NCI-H2227 (cell line): ENCODE data around the gene LRMDA.

Source experiments
- DNase-seq: peaks from one replicate; lab custom pipeline; 2025; ENCODE audit not compliant: unreplicated experiment; lab: John Stamatoyannopoulos, UW

The LRMDA gene

DNA sequence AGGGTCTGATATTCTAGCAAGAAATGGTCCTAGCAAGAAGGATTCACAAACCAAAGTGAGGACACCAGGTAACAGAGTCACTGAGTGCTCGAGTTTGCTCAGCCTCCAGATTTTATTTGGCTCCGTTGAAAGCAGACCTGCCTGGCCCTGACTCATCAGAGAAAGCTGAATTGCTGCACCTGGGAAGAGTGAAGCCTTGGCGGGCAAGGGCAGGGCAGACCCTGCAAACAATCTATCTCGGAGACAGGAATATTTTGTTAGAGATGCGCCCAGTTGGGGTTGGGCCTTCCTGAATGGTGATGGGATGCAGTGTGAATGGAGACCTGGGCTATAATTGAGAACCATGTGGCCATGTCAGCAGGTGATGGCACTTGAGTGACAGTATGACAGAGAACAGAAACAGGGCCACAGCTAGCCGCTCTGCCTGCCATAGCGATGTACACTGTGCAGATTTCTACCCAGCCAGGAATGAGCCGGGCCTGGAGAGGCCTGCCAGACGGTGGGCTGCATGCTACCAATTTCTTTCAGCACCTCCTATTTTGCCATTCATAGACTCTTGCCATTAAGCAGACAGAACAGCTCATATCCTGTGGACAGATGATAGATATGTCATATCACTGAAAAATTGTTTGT, 744.2 kb downstream of the LRMDA start:
- DNase-seq = no peak

DNA sequence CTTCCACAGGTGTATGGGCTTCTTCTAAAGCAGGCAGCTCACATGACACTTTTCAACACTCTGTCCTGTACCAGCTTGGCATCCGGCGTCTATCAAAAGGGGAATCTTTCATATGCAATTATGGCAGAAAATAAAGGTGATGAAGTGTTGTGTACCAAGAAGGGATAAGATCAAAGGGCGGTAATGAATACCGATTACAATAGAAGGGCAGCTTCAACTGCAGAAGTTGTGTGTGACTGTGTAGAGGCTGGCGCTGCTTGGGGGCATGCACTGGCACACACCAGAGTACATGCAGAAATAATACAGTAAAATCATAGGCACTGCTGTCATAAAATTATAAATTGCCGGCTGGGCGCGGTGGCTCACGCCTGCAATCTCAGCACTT, 744.7 kb downstream of the LRMDA start:
- no peak for DNase-seq

DNA sequence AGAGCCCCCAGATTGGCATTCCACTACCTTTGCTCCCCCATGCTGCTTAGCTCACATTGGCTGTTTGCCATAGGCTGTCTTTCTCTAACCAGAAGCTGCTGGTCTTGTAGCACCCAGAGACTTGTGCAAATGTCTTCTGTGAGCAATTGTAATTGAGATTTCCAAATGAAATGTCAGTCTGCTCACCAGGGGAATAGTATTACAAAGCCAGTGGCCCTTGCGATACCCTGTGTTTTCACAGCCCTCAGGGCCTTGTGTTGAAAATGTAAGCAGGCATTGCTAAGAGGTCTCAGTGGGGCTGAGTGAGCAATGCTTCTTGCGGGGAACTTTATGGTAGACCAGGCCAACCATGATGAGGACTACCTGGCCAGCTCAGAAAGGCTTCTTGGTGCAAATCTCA, 746.5 kb downstream of the LRMDA start:
- DNase-seq = no peak

DNA sequence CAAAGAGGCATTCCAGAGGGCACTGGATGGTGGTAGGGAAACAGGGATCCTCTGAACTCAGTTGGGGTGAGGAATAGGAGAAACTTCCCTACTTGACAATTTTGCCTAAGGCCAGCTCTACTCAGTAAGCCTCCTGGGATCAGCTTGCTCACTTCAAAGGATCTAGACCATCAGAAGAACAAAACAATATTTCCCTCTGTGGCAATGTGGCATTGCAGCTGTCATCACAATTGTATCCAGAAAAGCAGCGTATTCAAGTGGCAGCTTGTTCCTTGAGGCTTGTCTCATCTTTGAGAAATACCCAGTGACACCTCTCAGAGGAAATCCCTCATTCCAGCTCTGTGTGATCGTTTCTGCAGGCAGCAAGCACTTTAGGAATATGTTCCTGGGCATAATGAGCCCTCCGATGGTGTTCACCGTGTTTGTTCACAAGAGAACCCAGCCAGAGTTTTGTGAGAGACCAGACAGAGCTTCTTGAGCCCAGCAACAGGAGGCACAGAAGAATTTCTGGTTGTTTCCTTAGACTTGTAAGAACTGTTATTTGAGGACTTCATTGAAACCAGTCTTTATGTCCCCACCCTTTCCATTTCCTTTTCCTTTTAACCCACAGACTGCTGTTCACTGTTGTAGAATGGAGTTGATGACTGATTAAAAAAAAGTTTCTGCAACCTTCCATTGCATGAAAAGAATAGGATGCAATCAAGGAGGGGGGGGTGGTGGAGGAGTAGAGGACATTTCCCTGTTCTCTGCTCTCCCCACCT, 747.3 kb downstream of the LRMDA start:
- no peak for DNase-seq

DNA sequence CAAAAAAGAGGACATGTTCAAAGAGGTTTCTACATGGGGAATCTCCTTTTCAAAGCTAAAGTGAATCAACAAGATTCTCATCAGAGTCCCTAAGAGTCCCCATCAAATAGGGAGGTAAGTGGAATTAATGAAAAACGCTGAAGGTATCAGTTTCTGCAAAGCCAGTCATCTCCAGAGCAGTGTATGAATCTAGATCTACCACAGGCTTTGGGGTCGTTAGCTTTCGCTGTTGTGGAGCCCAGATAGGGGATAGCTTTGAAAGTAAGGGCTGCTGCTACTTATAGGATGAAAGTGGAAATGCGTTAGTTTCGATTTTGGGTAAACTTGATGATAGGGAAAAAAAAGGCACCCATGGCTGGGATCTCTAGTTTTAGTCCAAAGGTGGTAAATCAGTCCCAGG, 748.4 kb downstream of the LRMDA start:
- DNase-seq = no peak

DNA sequence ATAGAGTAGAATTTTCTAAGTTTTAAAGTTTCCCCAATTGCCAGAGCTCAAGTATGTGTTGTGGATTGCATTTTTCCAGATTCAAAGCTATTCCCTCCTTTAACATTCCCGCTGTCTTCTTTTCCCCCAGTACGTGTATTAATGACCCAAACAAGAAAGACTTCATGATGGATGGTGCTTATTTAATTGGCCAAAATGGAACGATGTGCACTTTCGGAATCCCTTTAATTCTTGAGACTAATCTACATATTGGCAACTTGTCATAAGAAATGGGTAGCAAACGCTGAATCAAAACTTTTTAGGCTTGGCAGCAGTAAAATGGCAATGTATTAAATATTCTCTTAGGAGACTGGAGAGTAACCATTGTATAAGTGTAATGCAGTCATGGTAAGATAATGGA, 753.2 kb downstream of the LRMDA start:
- no peak for DNase-seq

DNA sequence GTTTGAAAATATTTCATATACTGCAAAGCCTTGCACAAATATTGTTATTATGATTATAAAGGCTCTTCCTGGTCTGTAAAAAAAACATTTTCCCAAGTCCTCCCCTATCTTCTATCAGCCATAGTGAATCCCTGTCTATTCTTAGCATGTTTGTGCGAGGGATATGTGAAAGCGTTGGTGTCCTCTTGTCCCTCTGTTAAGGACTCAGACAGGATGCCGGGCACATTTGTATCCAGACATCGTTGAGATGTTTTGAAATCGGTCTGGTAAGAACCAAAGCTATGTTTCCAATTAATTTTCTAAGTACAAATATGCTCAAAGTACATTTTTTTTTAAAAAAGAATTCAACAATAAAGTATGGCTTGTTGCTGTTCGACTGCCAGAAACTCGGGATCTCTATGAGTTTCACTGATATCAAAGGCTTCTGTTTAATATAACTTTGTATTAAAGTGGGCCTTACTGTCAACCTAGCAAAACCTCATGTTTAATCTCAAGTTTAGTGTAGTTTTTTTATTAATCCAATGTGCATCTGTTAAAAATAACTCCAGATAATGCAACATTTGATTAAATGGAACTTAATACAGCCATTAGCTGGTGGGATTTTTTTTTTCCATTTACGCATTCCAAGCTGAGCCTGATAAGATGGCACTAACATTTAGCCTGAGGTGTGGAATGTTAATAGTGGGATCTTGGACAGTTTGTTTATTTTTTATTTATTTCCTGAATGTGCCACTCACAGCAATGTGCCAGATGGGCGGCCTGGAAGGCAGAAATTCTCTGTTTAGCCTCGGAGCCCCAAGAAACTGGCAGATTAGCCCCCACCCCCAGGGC, 754.3 kb downstream of the LRMDA start:
- no peak for DNase-seq

DNA sequence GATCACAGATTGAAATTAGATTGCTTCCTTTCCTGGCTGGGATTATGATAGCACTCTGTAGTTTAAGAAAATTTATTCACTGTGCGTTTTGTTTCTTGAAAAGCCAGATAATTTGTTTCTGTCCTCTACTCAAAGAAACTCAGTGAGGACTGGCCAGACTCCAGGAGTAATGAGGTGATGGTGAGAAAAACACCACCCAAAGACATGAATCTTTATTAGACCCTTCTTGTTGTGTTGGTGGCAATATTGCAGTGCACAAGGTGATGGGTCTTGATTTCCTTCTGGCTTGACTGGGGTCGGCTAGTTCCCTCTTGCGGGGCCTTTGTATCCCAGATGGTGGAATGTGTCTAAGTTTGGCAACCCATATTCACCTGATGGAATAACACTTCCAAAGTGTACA, 756.8 kb downstream of the LRMDA start:
- no peak for DNase-seq

DNA sequence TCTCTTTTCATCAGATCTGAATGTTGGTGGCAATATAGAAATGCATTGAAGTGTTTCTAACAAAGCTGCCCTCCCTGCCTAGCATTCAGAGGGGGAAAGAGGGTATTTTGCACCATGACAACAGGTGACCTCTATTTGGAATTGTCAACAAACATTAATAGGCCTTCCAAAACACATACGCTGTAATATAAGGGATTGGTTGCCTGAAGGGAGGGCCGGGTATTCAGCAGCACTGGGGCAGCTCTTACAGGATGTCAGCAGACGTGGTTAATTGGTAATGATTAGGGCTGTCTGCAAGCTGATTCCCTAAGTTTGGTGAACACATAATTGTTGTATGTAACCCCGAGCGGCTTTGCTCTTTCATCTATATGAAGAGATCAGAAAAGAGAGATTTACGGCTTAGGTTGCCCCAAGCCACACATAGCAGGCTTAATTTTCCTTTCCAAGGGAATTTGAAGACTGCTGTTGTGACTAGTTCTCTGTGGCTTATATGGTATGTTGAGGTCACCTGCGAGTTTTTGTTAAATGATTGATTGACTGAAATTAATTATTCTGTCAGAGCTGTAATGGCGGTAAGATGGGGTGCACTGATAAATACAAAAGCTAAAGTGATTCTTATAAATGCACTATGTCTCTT, 759.3 kb downstream of the LRMDA start:
- DNase-seq = peak; percentile 71

DNA sequence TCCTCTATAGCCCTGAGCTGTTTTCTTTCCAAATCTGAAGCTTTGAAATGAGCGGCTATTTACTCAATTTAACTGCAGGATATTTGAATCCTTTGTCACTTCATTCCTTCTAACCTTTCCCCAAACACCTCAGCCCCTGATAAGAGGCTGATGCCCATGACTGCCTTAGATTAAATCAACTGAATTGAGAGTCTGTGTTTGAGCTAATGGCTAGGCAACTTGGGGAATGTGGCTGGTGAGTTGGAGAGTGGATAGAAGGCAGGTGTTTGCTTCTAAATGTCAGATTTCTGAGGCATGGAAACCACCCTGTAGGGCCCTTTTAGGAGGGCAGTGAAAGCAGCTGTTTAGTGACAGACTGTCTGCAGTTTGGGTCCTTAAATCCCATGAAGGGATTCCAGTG, 759.9 kb downstream of the LRMDA start:
- no peak for DNase-seq

DNA sequence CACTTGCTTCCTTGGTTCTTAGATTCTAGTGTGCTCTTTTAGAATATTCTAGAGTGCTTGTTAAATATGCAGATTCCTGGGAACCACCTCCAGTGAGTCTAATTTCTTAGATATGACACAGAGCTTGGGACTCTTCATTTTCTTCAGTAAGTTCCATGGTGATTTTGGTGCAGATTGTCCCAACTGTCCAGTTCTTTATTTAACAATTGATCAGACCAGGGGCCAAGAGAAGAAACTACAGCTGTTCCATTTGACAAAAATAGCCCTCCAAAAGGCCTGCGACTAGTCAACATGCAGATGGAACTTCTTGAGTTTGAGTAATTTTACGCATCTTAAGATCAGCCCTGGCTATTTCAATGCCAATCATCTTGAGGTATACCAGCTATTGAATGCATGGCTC, 760.7 kb downstream of the LRMDA start:
- no peak for DNase-seq

DNA sequence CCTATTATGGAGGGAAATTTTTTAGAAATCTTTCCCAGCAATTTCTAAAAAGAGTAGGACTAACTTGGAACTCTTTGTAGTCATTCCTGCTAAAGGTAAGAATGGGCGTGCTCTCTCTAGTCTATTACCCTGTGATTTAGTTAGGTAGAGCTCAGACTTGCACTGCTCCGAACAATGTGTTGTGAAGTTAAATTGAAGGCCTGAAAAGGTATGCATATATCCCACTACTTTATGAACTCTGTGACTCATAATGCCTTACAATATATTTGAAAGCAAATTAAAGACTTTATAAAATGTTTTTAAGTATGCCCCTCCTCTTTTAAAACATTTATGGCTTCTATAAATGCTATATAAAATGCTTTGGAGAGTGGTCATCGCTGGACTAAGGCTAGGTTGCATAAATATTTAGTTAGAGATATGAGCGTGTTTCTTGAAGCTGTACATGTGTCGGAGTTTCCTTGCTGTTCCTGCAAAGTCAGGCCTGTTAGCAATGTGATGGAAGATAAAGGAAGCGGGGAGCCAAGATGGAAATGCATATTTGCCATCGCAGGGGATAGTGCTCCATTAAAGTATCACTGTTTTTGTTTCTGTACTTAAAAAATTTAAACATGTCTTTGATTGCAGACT, 761.4 kb downstream of the LRMDA start:
- DNase-seq = no peak

DNA sequence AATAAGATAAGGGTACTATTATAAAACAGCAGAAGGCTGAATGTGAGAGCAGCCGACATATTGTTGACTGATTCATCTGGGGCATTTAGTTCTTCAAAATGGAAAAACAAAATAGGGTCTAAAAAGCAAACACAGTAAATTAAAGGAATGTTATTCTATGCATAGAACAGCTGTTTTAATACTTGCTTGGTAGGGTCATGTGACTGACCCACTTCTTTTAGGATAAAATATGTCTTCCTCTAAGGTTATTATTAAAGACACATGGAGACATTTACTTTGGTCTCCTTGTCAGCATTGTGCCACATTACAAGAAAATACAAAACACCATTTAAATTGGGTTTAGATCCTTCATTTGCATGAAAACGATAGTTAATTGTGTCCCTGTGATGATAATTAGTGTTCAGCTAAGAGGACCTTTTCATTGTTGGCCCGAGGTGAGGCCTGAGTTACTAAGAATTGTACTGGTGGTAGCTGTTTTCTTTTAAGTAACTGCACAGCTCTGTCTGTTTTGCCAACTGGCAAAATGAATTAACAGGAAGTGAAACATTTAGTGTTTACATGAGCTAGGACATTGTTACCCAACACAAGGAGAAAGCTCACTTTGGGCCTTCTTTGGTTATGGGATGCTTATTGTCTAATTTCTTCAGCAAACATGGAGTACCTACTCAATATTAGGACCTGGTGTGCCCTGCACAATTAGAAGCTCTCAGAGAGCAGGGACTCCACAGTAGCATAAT, 764.4 kb downstream of the LRMDA start:
- DNase-seq = no peak

DNA sequence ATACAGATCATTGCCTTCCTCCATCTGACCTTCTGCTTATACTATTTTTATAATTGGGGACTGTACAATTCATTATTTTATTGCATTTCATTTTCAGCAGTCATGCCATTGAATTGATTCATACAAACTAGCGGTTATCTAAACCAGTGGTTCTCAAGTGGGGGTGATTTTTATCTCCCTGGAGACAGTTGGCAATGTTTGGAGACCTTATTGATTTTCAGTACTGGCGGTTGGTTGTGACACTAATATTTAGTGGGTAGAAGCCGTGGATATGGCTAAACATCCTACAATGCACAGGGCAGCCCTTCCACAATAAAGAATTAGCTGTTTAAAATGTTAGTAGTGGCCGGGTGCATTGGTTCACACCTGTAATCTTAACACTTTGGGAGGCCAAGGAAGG, 765.9 kb downstream of the LRMDA start:
- no peak for DNase-seq

DNA sequence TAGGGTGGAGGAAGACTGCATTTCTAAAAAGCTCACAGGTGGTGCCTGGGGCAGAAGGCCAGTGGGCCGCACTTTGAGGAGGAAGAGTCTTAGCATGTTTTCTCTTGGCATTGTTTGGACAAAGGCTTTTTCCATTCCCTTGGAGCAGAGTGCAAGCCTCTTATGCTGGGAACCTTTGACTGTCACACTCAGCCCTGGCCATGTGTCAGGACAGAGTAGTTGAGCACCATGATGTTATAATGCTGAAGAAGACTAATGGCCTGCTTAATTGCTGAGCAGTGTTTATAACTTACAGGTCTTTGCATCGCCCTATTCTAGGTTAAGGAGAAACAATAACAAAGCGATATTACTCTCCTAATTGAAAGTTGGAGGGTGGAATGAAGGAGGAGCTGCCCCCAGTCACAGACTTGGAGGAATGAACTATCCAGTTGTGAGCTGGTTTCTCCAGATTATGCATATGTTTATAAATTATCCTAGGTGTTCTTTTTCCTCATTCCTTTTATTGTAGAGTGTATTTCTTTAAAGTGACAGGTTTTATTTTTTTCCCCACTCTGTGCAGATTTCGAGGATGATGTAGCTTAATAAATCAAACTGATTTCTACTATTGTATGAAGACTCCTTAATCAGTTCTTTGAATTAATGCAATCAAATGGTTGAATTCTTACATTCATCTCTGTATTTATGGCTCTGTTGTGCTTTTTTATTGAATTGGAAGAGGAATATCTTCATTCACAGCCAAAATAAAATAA, 767.0 kb downstream of the LRMDA start:
- DNase-seq = no peak

DNA sequence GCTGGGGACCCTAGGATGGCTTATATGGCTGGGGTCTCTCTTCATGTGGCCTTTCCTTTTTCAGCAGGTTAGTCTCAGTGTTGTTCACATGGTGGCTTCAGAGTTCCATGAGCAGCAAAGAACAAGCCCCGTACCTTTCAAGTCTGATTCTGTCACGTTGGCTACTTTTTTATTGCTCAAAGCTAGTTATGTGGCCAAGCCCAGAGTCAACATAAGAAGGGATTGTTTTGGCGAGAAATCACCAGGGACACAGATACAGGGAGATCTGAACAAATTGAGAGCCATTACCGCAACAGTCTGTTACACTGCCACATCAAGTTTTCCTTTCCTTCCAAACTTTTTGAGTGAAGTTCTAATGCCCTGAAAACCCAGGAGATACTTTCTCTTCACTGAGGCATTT, 770.5 kb downstream of the LRMDA start:
- no peak for DNase-seq

DNA sequence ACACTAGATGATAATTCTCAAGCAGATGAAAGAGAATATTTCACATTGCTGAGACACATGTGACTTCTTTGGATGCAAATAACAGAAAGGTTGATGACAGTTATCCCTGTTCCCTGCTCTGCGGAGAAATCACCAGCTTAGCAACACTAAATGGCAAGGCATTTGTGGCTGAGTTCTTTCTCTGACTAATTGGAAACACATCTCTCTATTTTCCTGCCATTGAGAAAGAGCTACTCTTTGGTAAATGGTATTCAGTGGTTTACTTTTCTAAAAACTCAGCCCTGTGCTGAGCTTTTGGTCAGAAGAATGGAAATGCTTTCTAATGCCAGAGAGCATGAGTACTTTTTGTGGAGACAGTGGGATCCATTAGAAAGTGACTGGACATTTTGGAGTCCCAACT, 771.4 kb downstream of the LRMDA start:
- DNase-seq = no peak

DNA sequence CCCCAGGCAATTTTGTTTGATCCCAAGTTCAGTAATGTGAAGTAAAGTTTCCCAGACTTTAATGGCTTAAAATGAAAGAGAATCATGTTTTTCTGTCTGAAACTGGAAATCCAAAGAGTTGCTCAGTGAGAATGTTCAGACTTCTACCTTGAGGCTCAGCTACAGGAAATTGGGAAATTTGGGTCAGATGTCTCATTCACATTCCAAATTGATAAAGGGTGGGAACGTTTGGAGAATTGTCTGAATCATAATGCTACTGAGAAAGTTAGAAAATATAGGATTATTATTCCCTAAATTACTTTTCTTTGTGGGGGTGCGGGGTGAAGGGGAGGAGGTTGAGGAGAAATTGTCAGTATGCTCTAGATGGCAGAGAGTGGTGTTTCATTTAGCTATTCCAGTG, 773.9 kb downstream of the LRMDA start:
- DNase-seq = no peak

DNA sequence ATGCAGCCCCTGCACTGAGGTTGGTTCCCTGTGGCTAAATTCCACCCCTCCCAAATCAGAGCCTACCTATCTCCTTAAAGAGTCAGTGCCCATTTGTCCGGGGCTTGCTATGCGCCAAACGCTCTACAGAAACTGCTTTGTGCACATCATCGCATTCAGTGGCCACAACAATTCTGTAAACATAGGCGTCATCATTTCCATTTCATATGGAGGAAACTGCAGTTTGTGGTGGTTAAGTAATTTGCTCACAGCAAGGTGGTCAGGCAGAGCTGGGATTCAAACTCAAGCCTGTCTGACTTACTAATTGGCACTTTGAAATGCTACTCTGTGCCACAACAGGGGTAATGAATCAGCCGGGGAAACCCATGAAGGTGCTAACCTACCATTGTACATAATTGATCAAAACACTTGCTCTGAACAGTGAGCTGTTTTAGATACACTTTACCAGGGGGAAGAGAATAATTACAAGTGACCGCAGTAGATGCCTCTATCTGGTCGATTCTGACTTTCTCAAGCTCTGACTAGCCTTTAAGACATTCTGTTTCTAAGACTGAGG, 775.5 kb downstream of the LRMDA start:
- peak; percentile 21 for DNase-seq
